Peyer's patch (tissue), 4 donors: Measurements from ENCODE around the gene SMTNL2. TPM values are rescaled to one million over a fixed set of nuclear protein-coding genes. Genes with fewer than 3 reads are reported as not detected.
"Not testable (repeated sequence)": the region's sequence is repeated elsewhere in the genome, so short reads cannot be mapped to it uniquely, and the experiment has no call there.

Experiments used
- DNase-seq, 3 donors: peaks; one replicate each; pipeline ENCODE4 v3.0.0-alpha.2; 2017 to 2019
- H3K27ac ChIP-seq, 4 donors: fragments of 200-600 bp; sonication (generic); one replicate each; pipeline ENCODE4 v1.5.1; 2016 to 2019
- H3K27me3 ChIP-seq, 2 donors: fragments of 200-600 bp; sonication (generic); one replicate each; pipeline ENCODE4 v1.5.1; 2019
- H3K36me3 ChIP-seq, 3 donors: fragments of 200-600 bp; sonication (generic); one replicate each; pipeline ENCODE4 v1.5.1; 2016 to 2019
- H3K4me1 ChIP-seq, 4 donors: fragments of 200-600 bp; sonication (generic); one replicate each; pipeline ENCODE4 v1.5.1; 2016 to 2019
- H3K4me3 ChIP-seq, 4 donors: fragments of 200-600 bp; sonication (generic); 1 replicate in 3 of 4; 2 replicates in 1 of 4; pipeline ENCODE4 v1.5.1; 2016 to 2019; ENCODE audit warnings: mild to moderate bottlenecking in 1 of 4
- H3K9me3 ChIP-seq, 4 donors: fragments of 200-600 bp; sonication (generic); one replicate each; pipeline ENCODE4 v1.5.1; 2016 to 2019; ENCODE audit warnings: mild to moderate bottlenecking in 1 of 4
- POLR2A ChIP-seq, 2 donors: fragments of 450-650 bp; IDR thresholded peaks; one replicate each; pipeline ENCODE4 v1.5.1; 2017; ENCODE audit warnings: antibody characterized with exemption in 2 of 2, mild to moderate bottlenecking in 2 of 2, moderate library complexity in 2 of 2
- small RNA-seq, 2 donors: library from RNA; depleted of rRNA; stranded (forward); fragments of <200 nt; gene quantifications; one replicate each; pipeline ENCODE3, GENCODE V24; 2016
- total RNA-seq, 4 donors: library from RNA; depleted of rRNA; stranded (reverse); fragments of >200 nt; gene quantifications; one replicate each; pipeline ENCODE4 v1.1.0, GENCODE V29; 2016
- TF ChIP-seq, protein P1 (sequence below), 6 experiments: fragments of 450-650 bp in 4 of 6; fragments of 200-600 bp in 2 of 6; sonication (generic) in 1 of 6; IDR thresholded peaks; one replicate each; pipeline ENCODE4 v1.5.1; 2017 to 2019; ENCODE audit warnings: antibody characterized with exemption in 6 of 6, mild to moderate bottlenecking in 3 of 6, moderate library complexity in 1 of 6

SMTNL2 gene
- total RNA-seq, 4 donors from 2014 or later: 1.2 TPM; not detected in 3

DNA sequence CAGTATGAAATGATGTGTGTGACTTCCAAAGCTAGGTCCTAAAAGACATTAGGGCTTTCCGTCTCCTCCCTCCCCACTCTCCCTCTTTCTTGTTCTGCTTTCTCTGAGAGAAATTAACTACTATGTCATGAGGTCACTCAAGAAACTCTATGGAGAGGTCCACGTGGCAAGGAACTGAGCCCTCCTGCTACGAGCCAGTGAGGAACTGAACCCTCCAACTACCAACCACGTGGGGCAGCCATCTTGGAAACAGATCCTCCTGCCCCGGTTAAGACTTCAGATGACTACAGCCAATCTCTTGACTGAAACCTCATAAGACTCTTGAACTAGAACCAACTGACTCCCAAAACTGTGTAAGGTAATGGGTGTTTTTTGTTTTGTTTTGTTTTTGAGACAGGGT, 61.3 kb downstream of the SMTNL2 start:
- no peaks in the 10 kb centered on the region for H3K9me3 ChIP-seq
- no peaks in the 10 kb centered on the region for H3K36me3 ChIP-seq
- H3K27ac ChIP-seq: no peak overlapping the region
- H3K4me3 ChIP-seq: no peak overlapping the region
- H3K4me1 ChIP-seq: peaks cover 0 to 9% (median 0%) of the 10 kb centered on the region in 4 donors
- H3K27me3 ChIP-seq: no peaks in the 10 kb centered on the region
- no peak for DNase-seq
- no peak for TF ChIP-seq POLR2A (IDR thresholded peaks at IDR 0.05)
- TF ChIP-seq, protein P1, sequence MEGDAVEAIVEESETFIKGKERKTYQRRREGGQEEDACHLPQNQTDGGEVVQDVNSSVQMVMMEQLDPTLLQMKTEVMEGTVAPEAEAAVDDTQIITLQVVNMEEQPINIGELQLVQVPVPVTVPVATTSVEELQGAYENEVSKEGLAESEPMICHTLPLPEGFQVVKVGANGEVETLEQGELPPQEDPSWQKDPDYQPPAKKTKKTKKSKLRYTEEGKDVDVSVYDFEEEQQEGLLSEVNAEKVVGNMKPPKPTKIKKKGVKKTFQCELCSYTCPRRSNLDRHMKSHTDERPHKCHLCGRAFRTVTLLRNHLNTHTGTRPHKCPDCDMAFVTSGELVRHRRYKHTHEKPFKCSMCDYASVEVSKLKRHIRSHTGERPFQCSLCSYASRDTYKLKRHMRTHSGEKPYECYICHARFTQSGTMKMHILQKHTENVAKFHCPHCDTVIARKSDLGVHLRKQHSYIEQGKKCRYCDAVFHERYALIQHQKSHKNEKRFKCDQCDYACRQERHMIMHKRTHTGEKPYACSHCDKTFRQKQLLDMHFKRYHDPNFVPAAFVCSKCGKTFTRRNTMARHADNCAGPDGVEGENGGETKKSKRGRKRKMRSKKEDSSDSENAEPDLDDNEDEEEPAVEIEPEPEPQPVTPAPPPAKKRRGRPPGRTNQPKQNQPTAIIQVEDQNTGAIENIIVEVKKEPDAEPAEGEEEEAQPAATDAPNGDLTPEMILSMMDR (IDR thresholded peaks at IDR 0.05): no peak

DNA sequence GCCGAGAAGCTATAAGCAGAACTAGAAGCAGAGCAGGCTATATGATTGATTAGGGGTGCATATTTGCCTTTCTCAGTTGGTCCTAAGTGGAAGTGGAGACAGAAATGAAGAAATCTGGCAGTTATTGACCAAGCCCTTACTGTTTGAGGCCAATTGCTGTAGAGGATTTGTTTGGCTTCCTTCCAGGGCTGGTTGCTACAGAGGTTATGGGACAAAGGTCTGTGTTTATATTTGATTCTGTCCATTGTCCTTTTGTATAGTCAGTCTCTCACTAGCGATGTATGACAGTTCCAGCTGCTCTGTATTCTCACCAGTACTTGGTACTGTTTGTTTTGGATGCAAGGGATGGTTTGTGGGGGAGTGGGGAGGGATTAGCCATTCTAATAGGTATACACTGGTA, 64.4 kb downstream of the SMTNL2 start:
- TF ChIP-seq, protein P1 (IDR thresholded peaks at IDR 0.05): no peak
- TF ChIP-seq POLR2A (IDR thresholded peaks at IDR 0.05): no peak
- Histone ChIP-seq H3K27me3 (no peaks in the 10 kb centered on the region), H3K36me3 (no peaks in the 10 kb centered on the region), H3K9me3 (no peaks in the 10 kb centered on the region), H3K27ac (no peak overlapping the region), H3K4me1 (peaks cover 0 to 4% (median 0%) of the 10 kb centered on the region in 4 donors), H3K4me3 (no peak overlapping the region)
- peak in 1 of 3 donors; percentile 68 for DNase-seq

DNA sequence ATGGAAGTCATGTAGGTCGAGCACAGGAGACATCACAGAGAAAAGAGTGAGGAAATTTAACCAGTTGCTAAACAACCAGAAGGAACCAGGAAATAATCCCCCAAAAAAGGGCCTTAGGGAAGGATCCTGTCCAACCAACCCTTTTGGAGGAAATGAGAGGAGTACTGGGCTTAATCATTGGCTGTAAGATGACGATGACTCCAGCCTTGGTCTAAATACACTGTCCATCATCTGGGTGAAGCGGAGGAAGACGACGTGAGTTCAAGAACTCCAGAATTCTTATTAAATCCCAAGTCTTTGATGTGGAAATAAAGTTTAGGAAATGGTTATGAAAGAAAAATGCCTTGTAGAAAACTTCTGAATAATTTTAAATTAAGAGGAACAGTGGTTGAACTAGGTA, 68.7 kb downstream of the SMTNL2 start:
- Histone ChIP-seq H3K36me3 (no peaks in the 10 kb centered on the region), H3K4me3 (no peak overlapping the region), H3K27me3 (no peaks in the 10 kb centered on the region), H3K4me1 (no peaks in the 10 kb centered on the region), H3K27ac (no peak overlapping the region), H3K9me3 (no peaks in the 10 kb centered on the region)
- DNase-seq: no peak
- no peak for TF ChIP-seq POLR2A (IDR thresholded peaks at IDR 0.05)
- TF ChIP-seq, protein P1 (IDR thresholded peaks at IDR 0.05): no peak

DNA sequence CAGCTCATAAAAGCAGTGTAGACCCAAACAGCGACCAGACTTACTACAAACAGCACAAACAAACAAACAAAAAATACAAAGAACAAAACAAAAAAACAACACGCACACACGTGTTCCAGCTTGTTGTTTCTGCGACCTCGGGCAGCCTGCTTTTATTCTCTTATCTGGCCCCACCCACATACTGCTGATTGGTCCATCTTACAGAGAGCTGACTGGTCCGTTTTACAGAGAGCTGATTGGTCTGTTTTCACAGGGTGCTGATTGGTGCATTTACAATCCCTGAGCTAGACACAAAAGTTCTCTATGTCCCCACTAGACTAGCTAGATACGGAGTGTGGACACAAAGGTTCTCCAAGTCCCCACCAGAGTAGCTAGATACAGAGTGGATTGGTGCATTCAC, 71.6 kb downstream of the SMTNL2 start:
- H3K36me3 ChIP-seq, H3K4me1 ChIP-seq, DNase-seq, H3K27me3 ChIP-seq, H3K4me3 ChIP-seq, H3K9me3 ChIP-seq, H3K27ac ChIP-seq: not testable (repeated sequence)

DNA sequence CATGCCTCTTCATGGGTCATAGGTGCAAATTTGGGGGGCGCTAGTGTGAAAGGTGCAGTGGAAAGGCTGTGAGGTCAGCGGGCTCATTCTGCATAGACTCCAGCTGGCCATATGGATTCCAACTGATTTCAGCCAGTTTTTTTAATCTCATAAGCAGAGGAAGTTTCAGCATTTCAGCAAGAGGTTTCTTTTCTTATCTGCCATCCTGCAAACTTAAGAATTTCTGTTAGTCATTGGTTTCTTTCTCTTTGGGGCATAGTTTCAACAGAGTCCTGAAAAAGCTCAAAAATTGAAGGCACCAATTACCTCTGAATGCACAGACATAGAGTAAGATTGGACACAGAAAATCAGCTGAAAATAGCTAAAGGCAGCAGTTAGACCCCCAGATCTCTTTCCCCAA, 73.3 kb downstream of the SMTNL2 start:
- no peak overlapping the region for H3K4me3 ChIP-seq
- H3K27me3 ChIP-seq: no peaks in the 10 kb centered on the region
- no peaks in the 10 kb centered on the region for H3K36me3 ChIP-seq
- no peaks in the 10 kb centered on the region for H3K9me3 ChIP-seq
- TF ChIP-seq POLR2A (IDR thresholded peaks at IDR 0.05): no peak
- TF ChIP-seq, protein P1 (IDR thresholded peaks at IDR 0.05): no peak
- DNase-seq: no peak
- H3K27ac ChIP-seq: no peak overlapping the region
- H3K4me1 ChIP-seq: no peaks in the 10 kb centered on the region

Small RNAs within 50 kb of the gene (small RNA-seq; reads per million reads assigned to genes)
- 0 reads per million in 2 donors for gene RNU6-955P

Other genes starting within 250 kb of the SMTNL2 start
- 10 to 100 TPM; 26.4 to 54.1 (median 35.7) TPM for gene UBE2G1, start 217.9 kb upstream of the SMTNL2 start, total RNA-seq
- 1 to 10 TPM in 2 of 4 donors, not detected in 2; 1.1 to 2.0 TPM for gene SPNS3, start 150.6 kb upstream of the SMTNL2 start, total RNA-seq
- gene SPNS2, start 85.6 kb upstream of the SMTNL2 start, total RNA-seq: 10 to 100 TPM; 12.4 to 81.0 (median 31.9) TPM
- gene MYBBP1A, start 29.1 kb upstream of the SMTNL2 start, total RNA-seq: 100 to 1,000 TPM in 2 of 4 donors, 10 to 100 TPM in 2; 27.1 to 244 (median 91.2) TPM
- gene GGT6, start 24.0 kb upstream of the SMTNL2 start, total RNA-seq: 100 to 1,000 TPM in 2 of 4 donors, 10 to 100 TPM in 2; 26.4 to 199 (median 119) TPM
- not detected for gene ALOX15, start 57.1 kb downstream of the SMTNL2 start, total RNA-seq
- 10 to 100 TPM; 21.2 to 34.9 (median 31.4) TPM for gene PELP1, start 119.6 kb downstream of the SMTNL2 start, total RNA-seq
- gene ARRB2, start 126.1 kb downstream of the SMTNL2 start, total RNA-seq: 100 to 1,000 TPM in 1 of 4 donors, 10 to 100 TPM in 3; 59.2 to 163 (median 73.8) TPM
- gene MED11, start 146.9 kb downstream of the SMTNL2 start, total RNA-seq: 10 to 100 TPM; 32.1 to 44.6 (median 41.8) TPM
- 1 to 10 TPM in 3 of 4 donors, not detected in 1; 2.1 to 5.6 (median 4.0) TPM for gene ZMYND15, start 155.3 kb downstream of the SMTNL2 start, total RNA-seq
- gene CXCL16, start 155.4 kb downstream of the SMTNL2 start, total RNA-seq: 10 to 100 TPM; 24.8 to 33.1 (median 28.0) TPM
- gene TM4SF5, start 187.4 kb downstream of the SMTNL2 start, total RNA-seq: 100 to 1,000 TPM in 2 of 4 donors, 10 to 100 TPM in 1, not detected in 1; 75.3 to 171 (median 163) TPM
- 1 to 10 TPM in 1 of 4 donors, not detected in 3; 3.8 TPM for gene VMO1, start 201.8 kb downstream of the SMTNL2 start, total RNA-seq
- 10 to 100 TPM in 2 of 4 donors, 1 to 10 TPM in 1, not detected in 1; 5.4 to 28.2 (median 23.6) TPM for gene GLTPD2, start 204.4 kb downstream of the SMTNL2 start, total RNA-seq
- 100 to 1,000 TPM in 2 of 4 donors, 10 to 100 TPM in 2; 51.4 to 155 (median 107) TPM for gene PSMB6, start 211.6 kb downstream of the SMTNL2 start, total RNA-seq
- gene PLD2, start 222.6 kb downstream of the SMTNL2 start, total RNA-seq: 10 to 100 TPM; 14.4 to 33.8 (median 26.6) TPM
- 100 to 1,000 TPM; 111 to 278 (median 223) TPM for gene MINK1, start 248.8 kb downstream of the SMTNL2 start, total RNA-seq